Measurements from ENCODE around the gene DNM1.

The DNM1 gene

DNA sequence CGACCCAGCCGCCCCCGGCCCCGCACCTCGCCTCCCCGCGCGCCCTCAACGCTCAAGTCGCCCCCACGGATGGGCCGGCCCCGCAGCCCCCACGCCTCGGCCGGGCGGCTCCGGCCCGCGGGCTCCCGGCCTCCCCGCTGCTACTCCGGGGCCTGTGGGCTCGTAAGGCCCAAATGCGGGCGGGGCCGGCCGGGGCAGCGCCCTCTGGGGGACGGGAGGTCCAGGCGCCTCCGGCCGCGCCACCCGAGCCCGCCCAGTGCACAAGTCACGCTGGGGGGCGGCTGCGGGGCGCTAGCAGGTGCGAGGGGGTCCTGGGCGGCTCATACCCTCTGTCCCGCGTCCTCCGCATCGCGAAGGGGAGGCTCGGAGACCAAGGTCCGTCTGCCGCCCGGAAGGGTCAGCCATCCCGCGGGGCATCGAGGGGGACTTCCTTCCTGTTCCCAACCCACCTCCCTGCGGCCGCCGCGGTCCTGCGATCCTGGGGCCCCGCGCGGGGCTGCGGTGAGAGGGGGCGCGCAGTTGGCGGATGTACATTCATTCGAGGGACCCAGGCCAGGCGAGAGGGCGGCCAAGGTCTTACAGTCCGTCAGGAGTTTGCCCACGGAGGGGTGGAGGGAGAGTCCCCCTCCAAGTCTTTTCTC is 11.7 kb upstream of the DNM1 start, which contains the start of gene CIZ1:
Gene CIZ1 (minus strand): TSS at position 167 of the 641 bp plus-strand sequence. CDS start 715 bp downstream, outside the sequence.
- Histone ChIP-seq H3K36me3 (ENCODE audit: insufficient read depth, low read length) (peaks cover 17% of the 10 kb centered on the region), H3K9me3 (ENCODE audit: insufficient read depth, low read length, severe bottlenecking) (no peaks in the 10 kb centered on the region), H2AFZ (ENCODE audit: low read depth, low read length) (peak within 1 kb of the TSS; percentile 99), H3K4me3 (ENCODE audit: low read depth in 1 of 2, low read length in 2 of 2) (peak within 1 kb of the TSS; percentile 65 to 90; a peak in 3 of 4 replicates), H3K27ac (ENCODE audit: low read length) (peak within 1 kb of the TSS; percentile 79), H3K4me2 (ENCODE audit: insufficient read depth, low read length) (peak within 1 kb of the TSS; percentile 80), H3K27me3 (ENCODE audit: insufficient read depth, low read length, poor library complexity) (no peaks in the 10 kb centered on the region), H3K79me2 (ENCODE audit: insufficient read depth, low read length) (peaks cover 13% of the 10 kb centered on the region), H4K20me1 (ENCODE audit: insufficient read depth, low read length) (no peaks in the 10 kb centered on the region), H3K4me1 (ENCODE audit: insufficient read depth, low read length) (peaks cover 18% of the 10 kb centered on the region), H3K9ac (ENCODE audit: low read depth, low read length) (peak within 1 kb of the TSS; percentile 76)
- DNase-seq (peak; percentile 72), ATAC-seq (ENCODE audit: insufficient read depth, low read depth) (peak; percentile 91)
- TF ChIP-seq, protein P1, sequence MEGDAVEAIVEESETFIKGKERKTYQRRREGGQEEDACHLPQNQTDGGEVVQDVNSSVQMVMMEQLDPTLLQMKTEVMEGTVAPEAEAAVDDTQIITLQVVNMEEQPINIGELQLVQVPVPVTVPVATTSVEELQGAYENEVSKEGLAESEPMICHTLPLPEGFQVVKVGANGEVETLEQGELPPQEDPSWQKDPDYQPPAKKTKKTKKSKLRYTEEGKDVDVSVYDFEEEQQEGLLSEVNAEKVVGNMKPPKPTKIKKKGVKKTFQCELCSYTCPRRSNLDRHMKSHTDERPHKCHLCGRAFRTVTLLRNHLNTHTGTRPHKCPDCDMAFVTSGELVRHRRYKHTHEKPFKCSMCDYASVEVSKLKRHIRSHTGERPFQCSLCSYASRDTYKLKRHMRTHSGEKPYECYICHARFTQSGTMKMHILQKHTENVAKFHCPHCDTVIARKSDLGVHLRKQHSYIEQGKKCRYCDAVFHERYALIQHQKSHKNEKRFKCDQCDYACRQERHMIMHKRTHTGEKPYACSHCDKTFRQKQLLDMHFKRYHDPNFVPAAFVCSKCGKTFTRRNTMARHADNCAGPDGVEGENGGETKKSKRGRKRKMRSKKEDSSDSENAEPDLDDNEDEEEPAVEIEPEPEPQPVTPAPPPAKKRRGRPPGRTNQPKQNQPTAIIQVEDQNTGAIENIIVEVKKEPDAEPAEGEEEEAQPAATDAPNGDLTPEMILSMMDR (IDR thresholded peaks at IDR 0.05; ENCODE audit: borderline replicate concordance, extremely low read depth, low read length, poor library complexity, severe bottlenecking): peak; percentile 75
- TF ChIP-seq EZH2 (IDR thresholded peaks at IDR 0.05; ENCODE audit: borderline replicate concordance, low read depth, low read length, severe bottlenecking): no peak

DNA sequence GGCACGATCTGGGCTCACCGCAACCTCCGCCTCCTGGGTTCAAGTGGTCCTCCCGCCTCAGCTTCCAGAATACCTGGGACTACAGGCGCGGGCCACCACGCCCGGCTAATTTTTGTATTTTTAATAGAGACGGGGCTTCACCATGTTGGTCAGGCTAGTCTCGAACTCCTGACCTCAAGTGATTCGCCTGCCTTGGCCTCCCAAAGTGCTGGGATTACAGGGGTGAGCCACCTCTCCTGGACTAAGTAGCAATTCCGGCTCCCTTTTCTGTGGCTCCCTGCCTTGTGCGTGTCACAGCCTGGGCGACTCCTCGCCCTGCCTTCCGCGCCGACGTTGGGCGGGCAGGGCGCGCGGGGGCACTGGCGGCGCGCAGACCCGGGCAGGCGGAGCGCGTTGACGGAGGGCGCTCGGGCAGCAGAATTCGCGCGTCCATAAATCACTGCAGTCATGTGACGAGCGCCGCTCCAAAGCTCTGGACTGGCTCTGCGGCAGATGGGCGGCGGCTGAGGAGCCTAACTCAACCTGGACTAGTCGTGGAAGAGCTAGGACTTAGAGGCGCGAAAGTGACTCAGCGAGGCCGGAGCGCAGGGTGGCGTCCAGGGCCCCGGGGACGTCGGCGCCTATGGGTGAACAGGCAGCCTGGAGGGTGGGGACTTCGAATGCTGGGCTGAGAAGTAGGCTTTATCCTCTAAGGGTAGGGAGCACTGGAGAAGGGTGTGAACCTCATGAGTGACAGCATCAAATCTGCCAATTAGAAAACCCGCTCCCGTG is 10.4 kb upstream of the DNM1 start:
- Histone ChIP-seq H3K27ac (ENCODE audit: low read length) (no peak overlapping the region), H3K4me1 (ENCODE audit: insufficient read depth, low read length) (peaks cover 18% of the 10 kb centered on the region), H2AFZ (ENCODE audit: low read depth, low read length) (no peak overlapping the region), H3K79me2 (ENCODE audit: insufficient read depth, low read length) (peaks cover 13% of the 10 kb centered on the region), H3K9ac (ENCODE audit: low read depth, low read length) (no peak overlapping the region), H3K36me3 (ENCODE audit: insufficient read depth, low read length) (peaks cover 11% of the 10 kb centered on the region), H4K20me1 (ENCODE audit: insufficient read depth, low read length) (no peaks in the 10 kb centered on the region), H3K4me2 (ENCODE audit: insufficient read depth, low read length) (no peak overlapping the region), H3K27me3 (ENCODE audit: insufficient read depth, low read length, poor library complexity) (no peaks in the 10 kb centered on the region), H3K4me3 (ENCODE audit: low read depth in 1 of 2, low read length in 2 of 2) (no peak overlapping the region), H3K9me3 (ENCODE audit: insufficient read depth, low read length, severe bottlenecking) (no peaks in the 10 kb centered on the region)
- no peak for ATAC-seq (ENCODE audit: insufficient read depth, low read depth)
- DNase-seq: no peak
- TF ChIP-seq EZH2 (IDR thresholded peaks at IDR 0.05; ENCODE audit: borderline replicate concordance, low read depth, low read length, severe bottlenecking): no peak
- TF ChIP-seq, protein P1 (IDR thresholded peaks at IDR 0.05; ENCODE audit: borderline replicate concordance, extremely low read depth, low read length, poor library complexity, severe bottlenecking): no peak

DNA sequence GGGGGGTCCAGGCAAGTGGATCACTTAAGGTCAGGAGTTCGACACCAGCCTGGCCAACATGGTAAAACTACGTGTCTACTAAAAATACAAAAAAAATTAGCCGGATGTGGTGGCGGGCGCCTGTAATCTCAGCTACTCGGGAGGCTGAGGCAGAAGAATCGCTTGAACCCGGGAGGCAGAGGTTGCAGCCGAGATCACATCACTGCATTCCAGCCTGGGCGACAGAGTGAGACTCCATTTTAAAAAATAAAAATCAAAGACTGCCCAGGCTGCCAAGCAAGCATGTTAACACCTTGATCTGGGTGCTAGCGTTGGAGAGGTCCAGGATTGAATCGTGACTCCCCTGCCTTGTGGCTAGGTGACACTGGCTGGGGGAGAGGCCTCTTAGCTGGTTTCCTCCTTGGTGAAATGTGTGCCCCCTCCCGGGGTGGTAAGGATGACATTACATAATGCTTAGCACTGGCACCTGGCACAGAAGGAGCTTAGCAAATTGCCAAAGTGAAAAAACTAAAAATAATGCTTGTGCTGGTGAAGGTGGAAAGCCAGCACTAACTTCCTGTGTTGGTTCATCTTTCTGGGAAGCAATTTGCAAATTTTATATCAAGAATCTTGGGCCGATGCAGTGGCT is 9.6 kb upstream of the DNM1 start:
- Histone ChIP-seq H3K27ac (ENCODE audit: low read length) (no peak overlapping the region), H2AFZ (ENCODE audit: low read depth, low read length) (no peak overlapping the region)
- TF ChIP-seq, protein P1 (IDR thresholded peaks at IDR 0.05; ENCODE audit: borderline replicate concordance, extremely low read depth, low read length, poor library complexity, severe bottlenecking): no peak
- TF ChIP-seq EZH2 (IDR thresholded peaks at IDR 0.05; ENCODE audit: borderline replicate concordance, low read depth, low read length, severe bottlenecking): no peak

More for the DNA sequence above, 9.6 kb upstream of the DNM1 start:
- ATAC-seq (ENCODE audit: insufficient read depth, low read depth) (no peak), DNase-seq (peak; percentile 17)
- H3K4me2 ChIP-seq (ENCODE audit: insufficient read depth, low read length): no peak overlapping the region
- H3K36me3 ChIP-seq (ENCODE audit: insufficient read depth, low read length): peaks cover 11% of the 10 kb centered on the region
- H3K79me2 ChIP-seq (ENCODE audit: insufficient read depth, low read length): peaks cover 13% of the 10 kb centered on the region
- H3K9me3 ChIP-seq (ENCODE audit: insufficient read depth, low read length, severe bottlenecking): no peaks in the 10 kb centered on the region
- H3K9ac ChIP-seq (ENCODE audit: low read depth, low read length): no peak overlapping the region
- H3K4me1 ChIP-seq (ENCODE audit: insufficient read depth, low read length): peaks cover 18% of the 10 kb centered on the region
- H3K4me3 ChIP-seq (ENCODE audit: low read depth in 1 of 2, low read length in 2 of 2): no peak overlapping the region
- H3K27me3 ChIP-seq (ENCODE audit: insufficient read depth, low read length, poor library complexity): no peaks in the 10 kb centered on the region
- H4K20me1 ChIP-seq (ENCODE audit: insufficient read depth, low read length): no peaks in the 10 kb centered on the region

All from DND-41 (cell line).